Prostate gland (tissue), 2 donors: ENCODE measurements around the gene MATCAP1. TPM values are rescaled to one million over a fixed set of nuclear protein-coding genes. Genes with fewer than 3 reads are reported as not detected.
A peak's percentile ranks its signal among the peaks of the same experiment; 100 is the strongest.

Experiments
- DNase-seq: peaks from one replicate; pipeline ENCODE4 v3.0.0-alpha.2; 2019; ENCODE audit warnings: low spot score
- H3K27ac ChIP-seq, 2 donors: fragments of 200-600 bp; sonication (generic); 2 replicates each; pipeline ENCODE4 v1.5.1; 2017 to 2019
- H3K27me3 ChIP-seq: fragments of 200-600 bp; sonication (generic); replicated peaks from 2 replicates; pipeline ENCODE4 v1.5.1; 2019; ENCODE audit not compliant: insufficient read depth
- H3K36me3 ChIP-seq, 2 donors: fragments of 200-600 bp; sonication (generic); 1 replicate in 1 of 2; 2 replicates in 1 of 2; pipeline versions ENCODE4 v1.5.1 to v1.8.1; 2017 to 2019
- H3K4me1 ChIP-seq: fragments of 200-600 bp; sonication (generic); replicated peaks from 2 replicates; pipeline ENCODE4 v1.5.1; 2019
- H3K4me3 ChIP-seq, 2 donors: fragments of 200-600 bp; sonication (generic); 2 replicates each; pipeline ENCODE4 v1.5.1; 2017 to 2019
- H3K9me3 ChIP-seq: fragments of 200-600 bp; sonication (generic); 2 replicates; pipeline ENCODE4 v1.5.1; 2017
- POLR2A ChIP-seq: fragments of 450-650 bp; IDR thresholded peaks from one replicate; pipeline ENCODE4 v1.6.1; 2016; ENCODE audit warnings: antibody characterized with exemption, mild to moderate bottlenecking
- POLR2AphosphoS5 ChIP-seq: sonication (generic); formaldehyde crosslinking; IDR thresholded peaks from one replicate; pipeline ENCODE4 v1.6.1; 2017; ENCODE audit warnings: antibody characterized with exemption
- WGBS: methylation state at CpG from one replicate; pipeline ENCODE4 v1.1.5; 2018; 5-methylcytosine and 5-hydroxymethylcytosine counted together
- intact Hi-C: fragments of 100-400 bp; cut with DNase I; formaldehyde crosslinking; loops from one replicate; pipeline ENCODE4 v1.14.2; 2022
- total RNA-seq, 2 donors: library from RNA; depleted of rRNA; stranded (reverse); fragments of >200 nt; gene quantifications; one replicate each; pipeline ENCODE4 v1.1.0, GENCODE V29; 2016
- TF ChIP-seq, protein P1 (sequence below), 4 experiments: fragments of 200-600 bp in 2 of 4; fragments of 450-650 bp in 2 of 4; sonication (generic) in 2 of 4; IDR thresholded peaks; 1 replicate in 3 of 4; 2 replicates in 1 of 4; pipeline ENCODE4 v1.5.1; 2016 to 2019; ENCODE audit warnings: antibody characterized with exemption in 4 of 4, mild to moderate bottlenecking in 2 of 4, moderate library complexity in 2 of 4

The MATCAP1 gene
- total RNA-seq, 2 donors from 2014 or later = 13.9 to 28.9 TPM

- no peak overlapping the region for H3K4me3 ChIP-seq
- H3K9me3 ChIP-seq = no peaks in the 10 kb centered on the region
- DNase-seq = no peak
- H3K36me3 ChIP-seq = no peaks in the 10 kb centered on the region
- no peak overlapping the region for H3K27ac ChIP-seq
- TF ChIP-seq POLR2A = no peak
- TF ChIP-seq POLR2AphosphoS5 = no peak
- TF ChIP-seq, protein P1, sequence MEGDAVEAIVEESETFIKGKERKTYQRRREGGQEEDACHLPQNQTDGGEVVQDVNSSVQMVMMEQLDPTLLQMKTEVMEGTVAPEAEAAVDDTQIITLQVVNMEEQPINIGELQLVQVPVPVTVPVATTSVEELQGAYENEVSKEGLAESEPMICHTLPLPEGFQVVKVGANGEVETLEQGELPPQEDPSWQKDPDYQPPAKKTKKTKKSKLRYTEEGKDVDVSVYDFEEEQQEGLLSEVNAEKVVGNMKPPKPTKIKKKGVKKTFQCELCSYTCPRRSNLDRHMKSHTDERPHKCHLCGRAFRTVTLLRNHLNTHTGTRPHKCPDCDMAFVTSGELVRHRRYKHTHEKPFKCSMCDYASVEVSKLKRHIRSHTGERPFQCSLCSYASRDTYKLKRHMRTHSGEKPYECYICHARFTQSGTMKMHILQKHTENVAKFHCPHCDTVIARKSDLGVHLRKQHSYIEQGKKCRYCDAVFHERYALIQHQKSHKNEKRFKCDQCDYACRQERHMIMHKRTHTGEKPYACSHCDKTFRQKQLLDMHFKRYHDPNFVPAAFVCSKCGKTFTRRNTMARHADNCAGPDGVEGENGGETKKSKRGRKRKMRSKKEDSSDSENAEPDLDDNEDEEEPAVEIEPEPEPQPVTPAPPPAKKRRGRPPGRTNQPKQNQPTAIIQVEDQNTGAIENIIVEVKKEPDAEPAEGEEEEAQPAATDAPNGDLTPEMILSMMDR (IDR thresholded peaks at IDR 0.05) = no peak
- WGBS = 79% methylated on average over 7 of the region's 7 CpGs
- H3K4me1 ChIP-seq = peaks cover 22% of the 10 kb centered on the region
- no peaks in the 10 kb centered on the region for H3K27me3 ChIP-seq
- intact Hi-C loops = loop anchor here (5.0 kb wide), 2 partner anchors 131 to 266 kb away; partner anchors contain the start of gene CBFB
These were observed 25.7 kb downstream of the MATCAP1 start for GRCh38 chr16:67157892-67158635.

DNA sequence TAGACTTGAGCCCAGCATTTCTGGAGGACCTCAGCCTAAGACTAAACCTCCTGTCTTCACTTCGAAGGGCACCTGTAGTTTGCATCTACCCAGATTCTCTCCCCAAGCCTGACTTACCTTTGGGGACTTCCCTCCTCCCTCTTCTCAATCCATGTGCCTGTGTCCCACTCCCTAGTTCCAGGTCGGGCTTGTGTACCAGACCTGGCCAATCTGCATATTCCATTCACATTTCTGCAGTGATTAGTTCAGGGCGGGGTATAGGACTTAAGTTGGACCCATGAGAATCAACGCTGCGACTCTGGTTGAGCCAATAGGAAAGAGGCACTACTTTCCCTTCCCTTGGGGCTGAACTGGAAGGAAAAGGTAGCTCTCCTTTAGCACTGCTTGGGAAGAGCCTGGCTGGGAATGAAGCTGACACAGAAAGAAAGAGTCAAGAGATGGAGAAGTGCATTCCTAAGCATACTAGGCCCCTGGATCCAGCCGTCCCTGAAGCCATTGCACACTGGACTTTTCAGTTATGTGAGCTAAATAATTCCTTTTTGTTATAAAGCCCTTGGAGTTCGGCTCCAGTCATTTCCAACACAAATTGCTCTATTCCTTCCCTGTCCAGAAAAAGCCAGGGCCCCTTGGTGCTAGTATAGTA is 26.5 kb downstream of the MATCAP1 start:
- TF ChIP-seq POLR2AphosphoS5 = no peak
- TF ChIP-seq, protein P1 (IDR thresholded peaks at IDR 0.05) = no peak
- no peak for TF ChIP-seq POLR2A
- no peak for DNase-seq
- 64% methylated on average over 7 of the region's 7 CpGs for WGBS
- H3K27ac ChIP-seq = no peak overlapping the region
- H3K4me1 ChIP-seq = peaks cover 16% of the 10 kb centered on the region
- H3K9me3 ChIP-seq = no peaks in the 10 kb centered on the region
- no peak overlapping the region for H3K4me3 ChIP-seq
- no peaks in the 10 kb centered on the region for H3K36me3 ChIP-seq
- no peaks in the 10 kb centered on the region for H3K27me3 ChIP-seq
- intact Hi-C loops = loop anchor here (5.0 kb wide), 2 partner anchors 130 to 265 kb away; partner anchors contain the start of gene CBFB

DNA sequence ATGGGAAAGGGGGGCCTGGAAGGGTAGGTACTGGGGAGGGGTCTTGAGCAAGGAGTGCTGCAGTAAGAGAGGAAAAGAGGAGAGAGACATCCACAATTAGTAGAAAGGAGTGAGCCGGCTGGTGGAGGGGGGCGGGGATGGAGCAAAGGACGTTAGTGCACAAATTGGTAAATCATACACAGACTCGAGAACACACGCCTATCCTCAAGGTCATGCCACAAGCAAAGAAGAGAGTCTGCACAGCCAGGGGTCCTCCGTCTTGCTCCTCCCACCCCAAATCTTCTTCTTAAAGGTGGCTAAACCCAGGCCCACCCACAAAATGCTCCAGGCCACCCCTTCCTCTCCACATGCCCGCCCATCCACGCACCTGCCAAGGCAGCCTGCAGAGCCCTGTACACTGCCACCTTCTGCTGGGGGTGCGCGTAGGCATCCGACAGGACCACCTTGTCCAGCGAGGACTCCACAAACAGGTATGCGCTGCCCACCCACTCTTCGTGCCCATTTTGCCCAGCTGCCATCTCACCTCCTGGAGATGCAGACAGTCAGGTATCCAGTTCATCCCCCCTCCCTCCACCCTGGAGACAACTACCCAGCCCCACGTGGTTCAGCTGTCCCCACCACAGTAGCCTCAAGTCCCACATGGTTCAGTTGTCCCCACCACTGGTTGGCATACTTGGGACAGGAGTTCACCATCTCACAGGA is 27.5 kb downstream of the MATCAP1 start:
- no peak for TF ChIP-seq POLR2AphosphoS5
- TF ChIP-seq POLR2A = no peak
- TF ChIP-seq, protein P1 (IDR thresholded peaks at IDR 0.05) = no peak
- H3K4me3 ChIP-seq = no peak overlapping the region
- H3K9me3 ChIP-seq = no peaks in the 10 kb centered on the region
- WGBS = 61% methylated on average over 15 of the region's 15 CpGs
- H3K27me3 ChIP-seq = no peaks in the 10 kb centered on the region
- peaks cover 13% of the 10 kb centered on the region for H3K4me1 ChIP-seq
- no peaks in the 10 kb centered on the region for H3K36me3 ChIP-seq
- DNase-seq = no peak
- no peak overlapping the region for H3K27ac ChIP-seq
- intact Hi-C loops = loop anchor here (5.0 kb wide), 2 partner anchors 129 to 264 kb away; partner anchors contain the start of gene CBFB

- peak; percentile 66 for DNase-seq
- Histone ChIP-seq H3K9me3 (no peaks in the 10 kb centered on the region), H3K36me3 (no peaks in the 10 kb centered on the region), H3K27ac (no peak overlapping the region), H3K4me3 (no peak overlapping the region), H3K27me3 (no peaks in the 10 kb centered on the region), H3K4me1 (peaks cover 13% of the 10 kb centered on the region)
- TF ChIP-seq POLR2A (peak; percentile 26), POLR2AphosphoS5 (peak; percentile 12)
- TF ChIP-seq, protein P1 (IDR thresholded peaks at IDR 0.05) = peak; percentile 95 to 99 (median 98)
- intact Hi-C loops = loop anchor here (1.0 to 5.0 kb wide), 3 partner anchors 128 to 263 kb away; partner anchors contain the start of gene CBFB
- 19% methylated on average over 42 of the region's 74 CpGs for WGBS
These were observed 28.2 kb downstream of the MATCAP1 start for GRCh38 chr16:67155295-67156142.
